T-cell (primary cell): Measurements from ENCODE around the gene TTC7B. TPM values are rescaled to one million over a fixed set of nuclear protein-coding genes. Genes with fewer than 3 reads are reported as not detected.

ENCODE experiments used
- ATAC-seq, 4 experiments: fragments of 200-7000 bp in 3 of 4; fragments of 150-1000 bp in 1 of 4; cut with Tn5 transposase; replicated peaks in 1 of 4; 1 replicate in 3 of 4; 2 replicates in 1 of 4; pipeline ENCODE4 v1.10.0; 2021; ENCODE audit warnings: moderate library complexity in 3 of 4, mild to moderate bottlenecking in 2 of 4, moderate number of reproducible peaks in 1 of 4
- CTCF ChIA-PET, 2 donors: fragments of 300-600 bp; sonication (Branson Sonifier 250); formaldehyde crosslinking; loops; one replicate each; lab custom pipeline; 2022; ENCODE audit warnings: antibody characterized with exemption in 2 of 2; lab: Charles Lee
- POLR2A ChIA-PET, 2 donors: fragments of 300-600 bp; sonication (Branson Sonifier 250); formaldehyde crosslinking; loops; one replicate each; lab custom pipeline; 2022; ENCODE audit warnings: antibody characterized with exemption in 2 of 2; lab: Charles Lee
- DNase-seq, 35 experiments: peaks; one replicate each; pipeline versions ENCODE4 v3.0.0 to v3.0.0-alpha.2; 2013 to 2023
- H3K27ac ChIP-seq: one replicate; pipeline ENCODE4 v1.5.1; 2013; ENCODE audit warnings: low read length
- H3K27me3 ChIP-seq, 2 experiments: replicated peaks in 1 of 2; 1 replicate in 1 of 2; 2 replicates in 1 of 2; pipeline versions ENCODE4 v1.6.1 to v1.7.0; 2013; ENCODE audit warnings: low read length in 1 of 2, mixed read lengths in 1 of 2; ENCODE audit not compliant: control insufficient read depth in 2 of 2, insufficient read depth in 2 of 2; ENCODE audit errors: extremely low read depth in 1 of 2
- H3K36me3 ChIP-seq, 2 donors: 1 replicate in 1 of 2; 2 replicates in 1 of 2; pipeline versions ENCODE4 v1.6.1 to v1.7.0; 2013; ENCODE audit warnings: low read length in 1 of 2; ENCODE audit not compliant: control insufficient read depth in 2 of 2, insufficient read depth in 1 of 2; ENCODE audit errors: extremely low read depth in 1 of 2
- H3K4me1 ChIP-seq, 2 experiments: 1 replicate in 1 of 2; 2 replicates in 1 of 2; pipeline versions ENCODE4 v1.6.1 to v1.7.0; 2013; ENCODE audit warnings: low read length in 2 of 2, mixed read lengths in 1 of 2; ENCODE audit not compliant: insufficient read depth in 2 of 2, control insufficient read depth in 1 of 2; ENCODE audit errors: extremely low read depth in 1 of 2
- H3K4me3 ChIP-seq, 2 donors: 1 replicate in 1 of 2; 2 replicates in 1 of 2; pipeline versions ENCODE4 v1.5.1 to v1.7.0; 2013; ENCODE audit warnings: mild to moderate bottlenecking in 2 of 2, low read length in 1 of 2, moderate library complexity in 1 of 2; ENCODE audit not compliant: control insufficient read depth in 1 of 2; ENCODE audit errors: extremely low read depth in 1 of 2
- H3K9me3 ChIP-seq: 2 replicates; pipeline ENCODE4 v1.7.0; 2013
- H3K27ac Mint-ChIP-seq, 2 donors: one replicate each; pipeline ENCODE4 v1.8.0; 2020 to 2021; ENCODE audit warnings: mild to moderate bottlenecking in 2 of 2, mixed read lengths in 2 of 2
- H3K27me3 Mint-ChIP-seq, 2 donors: one replicate each; pipeline ENCODE4 v1.8.0; 2021 to 2022; ENCODE audit warnings: mixed read lengths in 2 of 2
- H3K36me3 Mint-ChIP-seq: one replicate; pipeline ENCODE4 v1.8.0; 2021; ENCODE audit warnings: mixed read lengths
- H3K4me1 Mint-ChIP-seq, 3 donors: one replicate each; pipeline ENCODE4 v1.8.0; 2020 to 2022; ENCODE audit warnings: mixed read lengths in 3 of 3, mild to moderate bottlenecking in 1 of 3
- H3K4me3 Mint-ChIP-seq, 3 donors: one replicate each; pipeline ENCODE4 v1.8.0; 2020 to 2022; ENCODE audit warnings: mild to moderate bottlenecking in 3 of 3, mixed read lengths in 3 of 3, moderate library complexity in 3 of 3
- H3K9me3 Mint-ChIP-seq, 3 donors: one replicate each; pipeline ENCODE4 v1.8.0; 2020 to 2022; ENCODE audit warnings: mixed read lengths in 3 of 3
- WGBS: methylation state at CpG from one replicate; pipeline ENCODE4 v1.1.5; 2013; ENCODE audit warnings: missing lambda C conversion rate; ENCODE audit not compliant: insufficient coverage; 5-methylcytosine and 5-hydroxymethylcytosine counted together
- total RNA-seq, 35 experiments: library from RNA in 6 of 35; stranded (reverse) in 6 of 35; fragments of 120-200 nt in 1 of 35; gene quantifications; one replicate each; pipeline versions ENCODE4 v1.2.1 to v1.2.4 and lab custom pipeline; 2013 to 2026

The TTC7B gene
- total RNA-seq, 5 donors from 2014 or later (not counting 1 experiment from before 2014, with no cell fraction given) = 1.5 to 2.6 (median 1.7) TPM

- no peak overlapping the region for H3K27ac Mint-ChIP-seq
These were observed 259.4 kb downstream of the TTC7B start for GRCh38 chr14:90556666-90557450.

GRCh38 chr14:90556012-90556477, 260.2 kb downstream of the TTC7B start:
- WGBS = 78% methylated on average over 11 of the region's 17 CpGs
- CTCF ChIA-PET = no interaction called here
- Histone ChIP-seq H3K27ac (no peak overlapping the region), H3K4me1 (no peaks in the 10 kb centered on the region), H3K36me3 (no peaks in the 10 kb centered on the region), H3K4me3 (no peak overlapping the region), H3K27me3 (peaks cover 0 to 10% of the 10 kb centered on the region in 2 experiments), H3K9me3 (no peaks in the 10 kb centered on the region)
- POLR2A ChIA-PET = no interaction called here
- Mint-ChIP-seq H3K4me3 (no peak overlapping the region), H3K9me3 (no peaks in the 10 kb centered on the region), H3K27ac (no peak overlapping the region), H3K36me3 (no peaks in the 10 kb centered on the region), H3K4me1 (no peaks in the 10 kb centered on the region), H3K27me3 (no peaks in the 10 kb centered on the region)
- no peak for ATAC-seq
- no peak for DNase-seq

More at GRCh38 chr14:90556666-90557450, 259.4 kb downstream of the TTC7B start:
- Histone ChIP-seq H3K27me3 (peaks cover 0 to 12% of the 10 kb centered on the region in 2 experiments), H3K9me3 (no peaks in the 10 kb centered on the region), H3K27ac (no peak overlapping the region), H3K4me1 (no peaks in the 10 kb centered on the region), H3K4me3 (no peak overlapping the region), H3K36me3 (no peaks in the 10 kb centered on the region)
- POLR2A ChIA-PET = no interaction called here
- Mint-ChIP-seq H3K27me3 (no peaks in the 10 kb centered on the region), H3K9me3 (no peaks in the 10 kb centered on the region), H3K4me1 (no peaks in the 10 kb centered on the region), H3K36me3 (no peaks in the 10 kb centered on the region), H3K4me3 (no peak overlapping the region)
- no peak for ATAC-seq
- DNase-seq = no peak
- WGBS = 74% methylated on average over 10 of the region's 12 CpGs
- CTCF ChIA-PET = no interaction called here

- no peaks in the 10 kb centered on the region for H3K36me3 ChIP-seq
- no peaks in the 10 kb centered on the region for H3K36me3 Mint-ChIP-seq
- peaks cover 0 to 8% of the 10 kb centered on the region in 2 experiments for H3K27me3 ChIP-seq
- H3K4me1 ChIP-seq = no peaks in the 10 kb centered on the region
- H3K4me3 Mint-ChIP-seq = no peak overlapping the region
- ChIA-PET POLR2A (no interaction called here), CTCF (no interaction called here)
- DNase-seq (no peak), ATAC-seq (no peak)
- WGBS = 84% methylated on average over 14 of the region's 21 CpGs
- H3K9me3 ChIP-seq = no peaks in the 10 kb centered on the region
- no peak overlapping the region for H3K27ac Mint-ChIP-seq
- H3K9me3 Mint-ChIP-seq = no peaks in the 10 kb centered on the region
- H3K27me3 Mint-ChIP-seq = no peaks in the 10 kb centered on the region
- H3K27ac ChIP-seq = no peak overlapping the region
- no peaks in the 10 kb centered on the region for H3K4me1 Mint-ChIP-seq
- H3K4me3 ChIP-seq = no peak overlapping the region
These were observed 260.9 kb downstream of the TTC7B start for GRCh38 chr14:90555126-90556011.

- Histone ChIP-seq H3K9me3 (no peaks in the 10 kb centered on the region), H3K36me3 (no peaks in the 10 kb centered on the region), H3K4me1 (no peaks in the 10 kb centered on the region), H3K27ac (no peak overlapping the region), H3K4me3 (no peak overlapping the region), H3K27me3 (peaks cover 0 to 9% of the 10 kb centered on the region in 2 experiments)
- no peaks in the 10 kb centered on the region for H3K9me3 Mint-ChIP-seq
- H3K27ac Mint-ChIP-seq = no peak overlapping the region
- WGBS = 96% methylated on average over 10 of the region's 13 CpGs
- ATAC-seq (no peak), DNase-seq (no peak)
- H3K4me3 Mint-ChIP-seq = no peak overlapping the region
- ChIA-PET POLR2A (no interaction called here), CTCF (no interaction called here)
- H3K4me1 Mint-ChIP-seq = no peaks in the 10 kb centered on the region
- H3K36me3 Mint-ChIP-seq = no peaks in the 10 kb centered on the region
- no peaks in the 10 kb centered on the region for H3K27me3 Mint-ChIP-seq
These were observed 261.9 kb downstream of the TTC7B start for GRCh38 chr14:90554341-90554740.

GRCh38 chr14:90553921-90554336, 262.3 kb downstream of the TTC7B start:
- Histone ChIP-seq H3K4me1 (no peaks in the 10 kb centered on the region), H3K27me3 (peaks cover 0 to 13% of the 10 kb centered on the region in 2 experiments), H3K27ac (no peak overlapping the region), H3K9me3 (no peaks in the 10 kb centered on the region), H3K4me3 (no peak overlapping the region), H3K36me3 (no peaks in the 10 kb centered on the region)
- ATAC-seq (no peak), DNase-seq (no peak)
- Mint-ChIP-seq H3K36me3 (no peaks in the 10 kb centered on the region), H3K4me3 (no peak overlapping the region), H3K27ac (no peak overlapping the region), H3K9me3 (no peaks in the 10 kb centered on the region), H3K4me1 (no peaks in the 10 kb centered on the region), H3K27me3 (no peaks in the 10 kb centered on the region)
- POLR2A ChIA-PET = no interaction called here
- WGBS = 78% methylated on average over 9 of the region's 9 CpGs
- CTCF ChIA-PET = no interaction called here

GRCh38 chr14:90553298-90553920, 262.8 kb downstream of the TTC7B start:
- Histone ChIP-seq H3K4me3 (no peak overlapping the region), H3K9me3 (no peaks in the 10 kb centered on the region), H3K36me3 (no peaks in the 10 kb centered on the region), H3K27me3 (peaks cover 0 to 13% of the 10 kb centered on the region in 2 experiments), H3K4me1 (no peaks in the 10 kb centered on the region), H3K27ac (no peak overlapping the region)
- CTCF ChIA-PET = no interaction called here
- Mint-ChIP-seq H3K36me3 (no peaks in the 10 kb centered on the region), H3K27ac (no peak overlapping the region), H3K4me3 (no peak overlapping the region), H3K27me3 (no peaks in the 10 kb centered on the region), H3K4me1 (no peaks in the 10 kb centered on the region), H3K9me3 (no peaks in the 10 kb centered on the region)
- ATAC-seq (no peak), DNase-seq (no peak)
- 84% methylated on average over 12 of the region's 14 CpGs for WGBS
- POLR2A ChIA-PET = no interaction called here
